SK-N-SH treated with all-trans-retinoic acid at 6 μM for 48 hours (cell line): ENCODE data around the gene CTXN2.

Experiments
- ARNTL ChIP-seq: fragments of 450-650 bp; formaldehyde crosslinking; IDR thresholded peaks from 2 replicates; pipeline ENCODE4 v1.5.0; 2020; ENCODE audit warnings: low read depth, mild to moderate bottlenecking, moderate library complexity, borderline replicate concordance
- CREB5 ChIP-seq: fragments of 250-450 bp; sonication (Bioruptor Pico); IDR thresholded peaks from 2 replicates; pipeline ENCODE4 v1.5.1; 2020; ENCODE audit warnings: low read depth, mild to moderate bottlenecking, moderate library complexity
- CSDC2 ChIP-seq: fragments of 250-450 bp; sonication (Bioruptor Pico); IDR thresholded peaks from 2 replicates; pipeline ENCODE4 v1.5.0; 2020; ENCODE audit warnings: mild to moderate bottlenecking, moderate library complexity
- PATZ1 ChIP-seq: fragments of 250-450 bp; sonication (Bioruptor Pico); IDR thresholded peaks from 2 replicates; pipeline ENCODE4 v1.8.0; 2020; ENCODE audit warnings: mild to moderate bottlenecking, moderate library complexity, borderline replicate concordance
- PPARA ChIP-seq: fragments of 250-450 bp; sonication (Bioruptor Pico); IDR thresholded peaks from 2 replicates; pipeline ENCODE4 v1.5.0; 2020; ENCODE audit warnings: mild to moderate bottlenecking, borderline replicate concordance
- RARB ChIP-seq: fragments of 250-450 bp; sonication (Bioruptor Pico); IDR thresholded peaks from 2 replicates; pipeline ENCODE4 v1.8.0; 2021; ENCODE audit warnings: mild to moderate bottlenecking, moderate library complexity
- SNAI2 ChIP-seq: fragments of 250-450 bp; sonication (Bioruptor Pico); IDR thresholded peaks from 2 replicates; pipeline ENCODE4 v1.5.0; 2020; ENCODE audit warnings: mild to moderate bottlenecking, moderate library complexity
- TCF4 ChIP-seq: fragments of 250-450 bp; sonication (Bioruptor Pico); IDR thresholded peaks from 2 replicates; pipeline ENCODE4 v1.8.0; 2021; ENCODE audit warnings: mild to moderate bottlenecking, moderate library complexity, borderline replicate concordance
- TSHZ2 ChIP-seq: fragments of 250-450 bp; sonication (Bioruptor Pico); IDR thresholded peaks from 2 replicates; pipeline ENCODE4 v1.5.0; 2020; ENCODE audit warnings: mild to moderate bottlenecking, moderate library complexity
- ZFP3 ChIP-seq: fragments of 250-450 bp; sonication (Bioruptor Pico); IDR thresholded peaks from 2 replicates; pipeline ENCODE4 v1.5.0; 2020; ENCODE audit warnings: mild to moderate bottlenecking, moderate library complexity
- ZNF70 ChIP-seq: fragments of 450-650 bp; formaldehyde crosslinking; IDR thresholded peaks from 2 replicates; pipeline ENCODE4 v1.5.0; 2020; ENCODE audit warnings: mild to moderate bottlenecking, moderate library complexity

- TF ChIP-seq TCF4 (no peak), TSHZ2 (CRISPR knock-in tag) (no peak), ZNF70 (CRISPR knock-in tag) (no peak), PPARA (CRISPR knock-in tag) (no peak), ZFP3 (CRISPR knock-in tag) (no peak), CSDC2 (CRISPR knock-in tag) (no peak), CREB5 (CRISPR knock-in tag) (no peak), RARB (no peak), PATZ1 (CRISPR knock-in tag) (no peak), ARNTL (CRISPR knock-in tag) (no peak), SNAI2 (CRISPR knock-in tag) (no peak)
These were observed 22.8 kb upstream of the CTXN2 start for GRCh38 chr15:48168616-48169015.
